Measurements from ENCODE around the gene VSIG2. TPM values are rescaled to one million over a fixed set of nuclear protein-coding genes. Genes with fewer than 3 reads are reported as not detected.

VSIG2 gene, protein sequence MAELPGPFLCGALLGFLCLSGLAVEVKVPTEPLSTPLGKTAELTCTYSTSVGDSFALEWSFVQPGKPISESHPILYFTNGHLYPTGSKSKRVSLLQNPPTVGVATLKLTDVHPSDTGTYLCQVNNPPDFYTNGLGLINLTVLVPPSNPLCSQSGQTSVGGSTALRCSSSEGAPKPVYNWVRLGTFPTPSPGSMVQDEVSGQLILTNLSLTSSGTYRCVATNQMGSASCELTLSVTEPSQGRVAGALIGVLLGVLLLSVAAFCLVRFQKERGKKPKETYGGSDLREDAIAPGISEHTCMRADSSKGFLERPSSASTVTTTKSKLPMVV
- not detected in 5 replicates for total RNA-seq (2022; extraction: Qiagen RNA extraction)

DNA sequence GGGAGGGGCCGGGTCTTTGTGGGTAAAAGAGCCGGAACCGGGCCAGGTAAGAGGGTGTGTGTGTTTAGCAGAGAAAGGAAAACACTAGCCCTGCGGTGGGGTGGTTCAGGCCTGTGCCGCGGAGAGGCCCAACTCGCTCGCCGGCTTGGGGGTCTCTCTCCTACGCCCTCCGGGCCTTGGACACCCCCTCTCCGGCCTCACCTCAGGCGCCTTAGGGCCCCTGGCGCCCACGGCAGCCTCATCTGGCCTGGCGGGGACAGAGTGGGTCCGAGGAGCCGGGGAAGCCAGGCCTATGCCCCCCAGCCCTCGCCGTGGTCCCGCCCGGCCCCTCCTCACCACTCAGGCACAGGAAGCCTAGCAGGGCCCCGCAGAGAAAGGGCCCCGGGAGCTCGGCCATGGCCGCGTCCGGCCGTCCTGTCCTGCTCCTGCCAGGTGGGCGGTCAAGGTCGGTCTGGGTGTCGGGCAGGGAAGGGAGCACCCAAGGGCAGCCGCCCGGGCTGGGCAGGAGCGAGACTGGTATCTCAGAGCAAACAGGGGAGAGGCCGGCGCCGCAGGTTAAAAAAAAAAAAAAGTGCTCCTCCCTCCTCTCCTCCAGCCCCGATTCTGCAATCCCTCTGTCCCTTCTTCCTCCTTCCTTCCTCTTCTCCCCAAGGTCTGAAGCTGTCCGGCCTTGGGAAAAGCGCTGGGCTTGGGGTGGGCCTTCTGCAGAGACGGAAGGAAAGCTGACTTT, at the start of gene VSIG2:
TSS of gene VSIG2 (minus strand) at position 515 of the 730 bp plus-strand sequence. CDS start at position 397, 118 bp downstream.

DNA sequence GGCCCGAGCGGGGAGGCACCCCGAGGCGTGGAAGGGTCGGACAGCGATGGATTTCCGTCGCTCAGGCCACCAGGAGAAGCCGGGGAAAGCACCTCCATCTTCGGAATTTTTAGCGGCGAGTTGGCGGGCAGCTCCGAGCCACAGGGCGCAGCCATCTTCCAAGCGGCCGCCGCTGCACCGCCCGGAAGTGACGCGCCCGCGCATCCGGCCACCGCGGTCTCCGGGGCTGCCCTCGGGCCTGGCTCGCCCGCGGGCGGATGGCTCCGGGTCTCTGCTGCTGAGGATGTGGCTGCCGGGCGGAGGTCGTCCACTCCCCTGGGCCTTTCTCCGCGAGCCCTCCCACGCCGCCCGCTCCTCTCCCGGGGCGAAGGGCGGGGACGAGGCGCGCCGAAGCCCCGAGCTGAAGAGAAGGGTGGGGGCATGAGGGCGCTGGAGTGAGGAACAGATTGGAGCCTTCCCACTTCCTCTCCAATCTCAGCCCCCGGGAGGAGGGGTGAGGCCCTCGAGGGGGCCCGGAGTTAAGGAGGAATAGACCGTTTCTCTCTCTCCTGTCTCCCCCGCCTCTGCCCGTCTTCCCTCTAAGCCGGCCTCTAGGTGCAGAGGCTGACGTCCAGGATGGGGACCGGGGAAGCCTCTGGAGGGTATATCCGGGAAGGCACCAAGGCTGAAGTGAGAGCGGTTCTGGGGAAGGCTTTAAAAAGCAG, 48.3 kb upstream of the VSIG2 start, which contains the start of gene MSANTD2:
TSS of gene MSANTD2 (minus strand) at position 181 of the 704 bp plus-strand sequence. CDS start at position 155, 26 bp downstream.

DNA sequence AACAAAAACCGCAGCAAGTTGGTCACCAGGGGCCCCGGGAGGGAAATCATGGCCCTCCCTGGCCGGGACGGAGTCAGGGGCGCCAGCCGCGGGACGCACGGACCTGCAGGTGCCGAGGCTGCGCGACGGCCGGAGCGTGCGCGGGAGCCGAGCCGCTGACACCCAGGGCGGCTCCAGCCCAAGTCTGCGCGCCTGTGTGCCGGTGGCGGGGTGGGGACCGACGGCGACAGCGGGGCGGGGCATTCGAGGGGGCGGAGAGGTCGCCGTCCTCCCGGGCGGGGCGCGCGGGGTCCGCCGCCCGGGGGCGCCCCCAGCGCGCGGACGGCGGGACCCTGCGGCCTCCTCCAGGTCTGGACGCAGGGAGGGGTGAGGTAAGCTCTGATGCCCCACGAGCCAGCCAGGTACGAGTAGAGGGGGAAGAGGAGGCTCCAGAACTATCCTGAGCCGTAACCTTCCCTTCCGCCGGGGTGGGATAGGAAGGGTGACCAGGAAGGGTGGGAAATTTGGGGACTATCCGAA, 10.1 kb upstream of the VSIG2 start, which contains the start of gene ESAM:
TSS of gene ESAM (minus strand) at position 186 of the 519 bp plus-strand sequence. CDS start at position 50, 136 bp downstream.

DNA sequence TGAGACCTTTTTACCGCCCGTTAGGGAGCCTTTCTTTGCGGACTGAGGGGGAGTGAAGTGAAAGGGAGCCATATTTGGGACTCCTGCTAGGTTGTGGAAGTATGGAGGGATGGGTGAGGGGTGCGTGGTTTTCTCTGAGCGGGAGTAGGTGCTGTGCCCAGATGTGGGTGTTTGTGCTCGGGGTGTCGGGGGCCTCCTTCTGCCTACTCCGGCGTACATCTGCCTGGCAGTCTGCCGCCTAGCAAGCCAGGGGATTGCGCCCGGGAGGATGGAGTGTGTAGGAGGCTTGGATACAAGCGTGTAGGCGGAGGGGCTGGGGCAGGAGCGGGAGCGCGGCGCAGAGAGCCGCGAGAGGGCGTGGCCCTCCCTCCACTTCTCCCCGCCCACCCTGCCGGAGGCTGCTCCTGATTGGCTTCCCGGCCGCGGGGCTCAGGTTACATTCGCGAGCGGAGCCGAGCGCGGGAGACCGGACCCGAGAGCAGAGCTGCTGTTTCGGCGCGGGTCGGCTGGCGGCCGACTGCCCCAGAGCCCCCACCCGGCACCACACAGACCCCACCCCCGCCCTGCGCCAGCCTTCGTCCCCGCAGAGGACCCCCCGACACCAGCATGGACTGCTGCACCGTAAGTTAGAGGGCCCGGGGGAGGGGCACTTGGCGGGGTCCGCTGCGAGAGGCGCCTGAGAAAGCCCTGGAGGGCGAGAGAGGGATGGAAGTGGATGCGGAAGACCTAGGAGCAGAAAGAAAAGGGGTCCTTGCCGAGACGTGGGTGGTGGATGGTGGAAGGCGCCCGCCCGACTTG, 12.4 kb downstream of the VSIG2 start, which contains the start of gene NRGN:
TSS of gene NRGN (plus strand) at position 464 of the 798 bp plus-strand sequence. CDS start at position 607, 143 bp downstream.

Other genes with a start within 250 kb of the VSIG2 start
- gene OR8B12, start 208.6 kb downstream of the VSIG2 start, total RNA-seq (2022; extraction: Qiagen RNA extraction) = not detected in 5 replicates
- gene OR8A1, start 182.3 kb downstream of the VSIG2 start, total RNA-seq (2022; extraction: Qiagen RNA extraction) = not detected in 5 replicates
- not detected in 5 replicates for gene PANX3, start 140.8 kb downstream of the VSIG2 start, total RNA-seq (2022; extraction: Qiagen RNA extraction)
- 16.0 to 17.5 TPM (median 16.3 TPM) in 5 replicates for gene TBRG1, start 129.4 kb downstream of the VSIG2 start, total RNA-seq (2022; extraction: Qiagen RNA extraction)
- gene SIAE, start 78.5 kb downstream of the VSIG2 start, total RNA-seq (2022; extraction: Qiagen RNA extraction) = 14.3 to 15.8 TPM (median 15.0 TPM) in 5 replicates
- 16.2 to 24.4 TPM (median 18.4 TPM) in 5 replicates for gene SPA17, start 78.4 kb downstream of the VSIG2 start, total RNA-seq (2022; extraction: Qiagen RNA extraction)
- gene NRGN, start 12.3 kb downstream of the VSIG2 start, total RNA-seq (2022; extraction: Qiagen RNA extraction) = 6.0 to 13.6 TPM (median 10.2 TPM) in 5 replicates
- gene ESAM, start 10.0 kb upstream of the VSIG2 start, total RNA-seq (2022; extraction: Qiagen RNA extraction) = 10.4 to 14.2 TPM (median 13.1 TPM) in 5 replicates
- 5.4 to 6.1 TPM (median 5.7 TPM) in 5 replicates for gene MSANTD2, start 48.2 kb upstream of the VSIG2 start, total RNA-seq (2022; extraction: Qiagen RNA extraction)
- 2.0 to 3.8 TPM (median 2.9 TPM) in 5 replicates for gene ROBO3, start 113.2 kb upstream of the VSIG2 start, total RNA-seq (2022; extraction: Qiagen RNA extraction)
- gene ROBO4, start 145.6 kb upstream of the VSIG2 start, total RNA-seq (2022; extraction: Qiagen RNA extraction) = not detected in 5 replicates
- gene HEPN1, start 167.0 kb upstream of the VSIG2 start, total RNA-seq (2022; extraction: Qiagen RNA extraction) = not detected in 5 replicates
- gene HEPACAM, start 183.8 kb upstream of the VSIG2 start, total RNA-seq (2022; extraction: Qiagen RNA extraction) = not detected in 5 replicates
- 0.36 to 0.67 TPM (median 0.48 TPM) in 5 replicates for gene CCDC15, start 201.9 kb upstream of the VSIG2 start, total RNA-seq (2022; extraction: Qiagen RNA extraction)